ENCODE data around the gene DIO3.

- TF ChIP-seq, protein P1, sequence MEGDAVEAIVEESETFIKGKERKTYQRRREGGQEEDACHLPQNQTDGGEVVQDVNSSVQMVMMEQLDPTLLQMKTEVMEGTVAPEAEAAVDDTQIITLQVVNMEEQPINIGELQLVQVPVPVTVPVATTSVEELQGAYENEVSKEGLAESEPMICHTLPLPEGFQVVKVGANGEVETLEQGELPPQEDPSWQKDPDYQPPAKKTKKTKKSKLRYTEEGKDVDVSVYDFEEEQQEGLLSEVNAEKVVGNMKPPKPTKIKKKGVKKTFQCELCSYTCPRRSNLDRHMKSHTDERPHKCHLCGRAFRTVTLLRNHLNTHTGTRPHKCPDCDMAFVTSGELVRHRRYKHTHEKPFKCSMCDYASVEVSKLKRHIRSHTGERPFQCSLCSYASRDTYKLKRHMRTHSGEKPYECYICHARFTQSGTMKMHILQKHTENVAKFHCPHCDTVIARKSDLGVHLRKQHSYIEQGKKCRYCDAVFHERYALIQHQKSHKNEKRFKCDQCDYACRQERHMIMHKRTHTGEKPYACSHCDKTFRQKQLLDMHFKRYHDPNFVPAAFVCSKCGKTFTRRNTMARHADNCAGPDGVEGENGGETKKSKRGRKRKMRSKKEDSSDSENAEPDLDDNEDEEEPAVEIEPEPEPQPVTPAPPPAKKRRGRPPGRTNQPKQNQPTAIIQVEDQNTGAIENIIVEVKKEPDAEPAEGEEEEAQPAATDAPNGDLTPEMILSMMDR (IDR thresholded peaks at IDR 0.05), result no peak
- TF ChIP-seq POLR2A (IDR thresholded peaks at IDR 0.05) (no peak), POLR2AphosphoS5 (IDR thresholded peaks at IDR 0.05) (no peak)
These were observed 20.5 kb upstream of the DIO3 start for GRCh38 chr14:101540481-101541462.
